ENCODE data around the gene AUTS2. TPM values are rescaled to one million over a fixed set of nuclear protein-coding genes. Genes with fewer than 3 reads are reported as not detected.

AUTS2 gene
- total and polyA plus RNA-seq, 9 of the 15 experiments (the other 6 are each of a cell fraction or from before 2014, with no cell fraction given) = 0.58 TPM; not detected in 8

DNA sequence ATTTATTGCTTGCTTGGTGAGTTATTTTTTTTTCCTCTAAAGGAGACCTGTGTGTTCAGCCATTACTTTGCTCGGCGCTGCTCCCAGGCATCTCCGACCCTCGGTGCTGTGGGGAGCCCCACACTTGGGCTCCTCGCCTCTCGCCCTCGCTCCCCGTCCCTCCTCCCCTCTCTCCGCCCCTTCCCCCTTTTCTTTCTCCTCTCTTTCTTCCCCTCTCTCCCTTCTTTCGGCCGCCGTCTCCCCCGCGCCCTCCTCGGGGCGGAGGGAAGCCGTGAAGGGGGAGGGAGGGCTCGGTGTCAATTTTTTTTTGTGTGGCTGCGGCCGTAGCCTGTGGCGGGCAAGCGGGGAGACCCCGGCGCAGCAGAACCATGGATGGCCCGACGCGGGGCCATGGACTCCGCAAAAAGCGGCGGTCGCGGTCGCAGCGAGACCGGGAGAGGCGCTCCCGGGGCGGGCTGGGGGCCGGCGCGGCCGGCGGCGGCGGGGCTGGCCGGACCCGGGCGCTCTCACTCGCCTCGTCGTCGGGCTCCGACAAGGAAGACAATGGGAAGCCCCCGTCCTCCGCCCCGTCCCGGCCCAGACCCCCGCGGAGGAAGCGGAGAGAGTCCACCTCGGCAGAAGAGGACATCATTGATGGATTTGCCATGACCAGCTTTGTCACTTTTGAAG is 1.1 kb downstream of the AUTS2 start (continued):
- TF ChIP-seq, protein P1, sequence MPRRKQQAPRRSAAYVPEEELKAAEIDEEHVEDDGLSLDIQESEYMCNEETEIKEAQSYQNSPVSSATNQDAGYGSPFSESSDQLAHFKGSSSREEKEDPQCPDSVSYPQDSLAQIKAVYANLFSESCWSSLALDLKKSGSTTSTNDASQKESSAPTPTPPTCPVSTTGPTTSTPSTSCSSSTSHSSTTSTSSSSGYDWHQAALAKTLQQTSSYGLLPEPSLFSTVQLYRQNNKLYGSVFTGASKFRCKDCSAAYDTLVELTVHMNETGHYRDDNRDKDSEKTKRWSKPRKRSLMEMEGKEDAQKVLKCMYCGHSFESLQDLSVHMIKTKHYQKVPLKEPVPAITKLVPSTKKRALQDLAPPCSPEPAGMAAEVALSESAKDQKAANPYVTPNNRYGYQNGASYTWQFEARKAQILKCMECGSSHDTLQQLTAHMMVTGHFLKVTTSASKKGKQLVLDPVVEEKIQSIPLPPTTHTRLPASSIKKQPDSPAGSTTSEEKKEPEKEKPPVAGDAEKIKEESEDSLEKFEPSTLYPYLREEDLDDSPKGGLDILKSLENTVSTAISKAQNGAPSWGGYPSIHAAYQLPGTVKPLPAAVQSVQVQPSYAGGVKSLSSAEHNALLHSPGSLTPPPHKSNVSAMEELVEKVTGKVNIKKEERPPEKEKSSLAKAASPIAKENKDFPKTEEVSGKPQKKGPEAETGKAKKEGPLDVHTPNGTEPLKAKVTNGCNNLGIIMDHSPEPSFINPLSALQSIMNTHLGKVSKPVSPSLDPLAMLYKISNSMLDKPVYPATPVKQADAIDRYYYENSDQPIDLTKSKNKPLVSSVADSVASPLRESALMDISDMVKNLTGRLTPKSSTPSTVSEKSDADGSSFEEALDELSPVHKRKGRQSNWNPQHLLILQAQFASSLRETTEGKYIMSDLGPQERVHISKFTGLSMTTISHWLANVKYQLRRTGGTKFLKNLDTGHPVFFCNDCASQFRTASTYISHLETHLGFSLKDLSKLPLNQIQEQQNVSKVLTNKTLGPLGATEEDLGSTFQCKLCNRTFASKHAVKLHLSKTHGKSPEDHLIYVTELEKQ (CRISPR knock-in tag; IDR thresholded peaks at IDR 0.05) = no peak
- TF ChIP-seq CBX1 (IDR thresholded peaks at IDR 0.05; ENCODE audit: low read depth) = no peak
- TF ChIP-seq, protein P2, sequence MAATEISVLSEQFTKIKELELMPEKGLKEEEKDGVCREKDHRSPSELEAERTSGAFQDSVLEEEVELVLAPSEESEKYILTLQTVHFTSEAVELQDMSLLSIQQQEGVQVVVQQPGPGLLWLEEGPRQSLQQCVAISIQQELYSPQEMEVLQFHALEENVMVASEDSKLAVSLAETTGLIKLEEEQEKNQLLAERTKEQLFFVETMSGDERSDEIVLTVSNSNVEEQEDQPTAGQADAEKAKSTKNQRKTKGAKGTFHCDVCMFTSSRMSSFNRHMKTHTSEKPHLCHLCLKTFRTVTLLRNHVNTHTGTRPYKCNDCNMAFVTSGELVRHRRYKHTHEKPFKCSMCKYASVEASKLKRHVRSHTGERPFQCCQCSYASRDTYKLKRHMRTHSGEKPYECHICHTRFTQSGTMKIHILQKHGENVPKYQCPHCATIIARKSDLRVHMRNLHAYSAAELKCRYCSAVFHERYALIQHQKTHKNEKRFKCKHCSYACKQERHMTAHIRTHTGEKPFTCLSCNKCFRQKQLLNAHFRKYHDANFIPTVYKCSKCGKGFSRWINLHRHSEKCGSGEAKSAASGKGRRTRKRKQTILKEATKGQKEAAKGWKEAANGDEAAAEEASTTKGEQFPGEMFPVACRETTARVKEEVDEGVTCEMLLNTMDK (IDR thresholded peaks at IDR 0.05; ENCODE audit: borderline replicate concordance, insufficient read depth, low read depth, low read length, poor library complexity, severe bottlenecking) = no peak
- no peak for TF ChIP-seq BACH1 (tag; IDR thresholded peaks at IDR 0.05)
